ENCODE data around the gene GATA5.

GRCh38 chr20:62472941-62473585, 2.7 kb downstream of the GATA5 start:
- TF ChIP-seq, protein P1, sequence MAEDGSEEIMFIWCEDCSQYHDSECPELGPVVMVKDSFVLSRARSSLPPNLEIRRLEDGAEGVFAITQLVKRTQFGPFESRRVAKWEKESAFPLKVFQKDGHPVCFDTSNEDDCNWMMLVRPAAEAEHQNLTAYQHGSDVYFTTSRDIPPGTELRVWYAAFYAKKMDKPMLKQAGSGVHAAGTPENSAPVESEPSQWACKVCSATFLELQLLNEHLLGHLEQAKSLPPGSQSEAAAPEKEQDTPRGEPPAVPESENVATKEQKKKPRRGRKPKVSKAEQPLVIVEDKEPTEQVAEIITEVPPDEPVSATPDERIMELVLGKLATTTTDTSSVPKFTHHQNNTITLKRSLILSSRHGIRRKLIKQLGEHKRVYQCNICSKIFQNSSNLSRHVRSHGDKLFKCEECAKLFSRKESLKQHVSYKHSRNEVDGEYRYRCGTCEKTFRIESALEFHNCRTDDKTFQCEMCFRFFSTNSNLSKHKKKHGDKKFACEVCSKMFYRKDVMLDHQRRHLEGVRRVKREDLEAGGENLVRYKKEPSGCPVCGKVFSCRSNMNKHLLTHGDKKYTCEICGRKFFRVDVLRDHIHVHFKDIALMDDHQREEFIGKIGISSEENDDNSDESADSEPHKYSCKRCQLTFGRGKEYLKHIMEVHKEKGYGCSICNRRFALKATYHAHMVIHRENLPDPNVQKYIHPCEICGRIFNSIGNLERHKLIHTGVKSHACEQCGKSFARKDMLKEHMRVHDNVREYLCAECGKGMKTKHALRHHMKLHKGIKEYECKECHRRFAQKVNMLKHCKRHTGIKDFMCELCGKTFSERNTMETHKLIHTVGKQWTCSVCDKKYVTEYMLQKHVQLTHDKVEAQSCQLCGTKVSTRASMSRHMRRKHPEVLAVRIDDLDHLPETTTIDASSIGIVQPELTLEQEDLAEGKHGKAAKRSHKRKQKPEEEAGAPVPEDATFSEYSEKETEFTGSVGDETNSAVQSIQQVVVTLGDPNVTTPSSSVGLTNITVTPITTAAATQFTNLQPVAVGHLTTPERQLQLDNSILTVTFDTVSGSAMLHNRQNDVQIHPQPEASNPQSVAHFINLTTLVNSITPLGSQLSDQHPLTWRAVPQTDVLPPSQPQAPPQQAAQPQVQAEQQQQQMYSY (CRISPR knock-in tag; IDR thresholded peaks at IDR 0.05): no peak
- TF ChIP-seq, protein P2, sequence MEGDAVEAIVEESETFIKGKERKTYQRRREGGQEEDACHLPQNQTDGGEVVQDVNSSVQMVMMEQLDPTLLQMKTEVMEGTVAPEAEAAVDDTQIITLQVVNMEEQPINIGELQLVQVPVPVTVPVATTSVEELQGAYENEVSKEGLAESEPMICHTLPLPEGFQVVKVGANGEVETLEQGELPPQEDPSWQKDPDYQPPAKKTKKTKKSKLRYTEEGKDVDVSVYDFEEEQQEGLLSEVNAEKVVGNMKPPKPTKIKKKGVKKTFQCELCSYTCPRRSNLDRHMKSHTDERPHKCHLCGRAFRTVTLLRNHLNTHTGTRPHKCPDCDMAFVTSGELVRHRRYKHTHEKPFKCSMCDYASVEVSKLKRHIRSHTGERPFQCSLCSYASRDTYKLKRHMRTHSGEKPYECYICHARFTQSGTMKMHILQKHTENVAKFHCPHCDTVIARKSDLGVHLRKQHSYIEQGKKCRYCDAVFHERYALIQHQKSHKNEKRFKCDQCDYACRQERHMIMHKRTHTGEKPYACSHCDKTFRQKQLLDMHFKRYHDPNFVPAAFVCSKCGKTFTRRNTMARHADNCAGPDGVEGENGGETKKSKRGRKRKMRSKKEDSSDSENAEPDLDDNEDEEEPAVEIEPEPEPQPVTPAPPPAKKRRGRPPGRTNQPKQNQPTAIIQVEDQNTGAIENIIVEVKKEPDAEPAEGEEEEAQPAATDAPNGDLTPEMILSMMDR (IDR thresholded peaks at IDR 0.05): no peak
- TF ChIP-seq ZNF219 (CRISPR knock-in tag; IDR thresholded peaks at IDR 0.05; ENCODE audit: borderline replicate concordance) (no peak), ZNF425 (CRISPR knock-in tag; conservative IDR thresholded peaks at IDR 0.05) (no peak), ZNF423 (CRISPR knock-in tag; IDR thresholded peaks at IDR 0.05) (no peak), ZNF263 (CRISPR knock-in tag; IDR thresholded peaks at IDR 0.05; ENCODE audit: low read depth) (no peak), JAZF1 (CRISPR knock-in tag; IDR thresholded peaks at IDR 0.05) (no peak), MXD4 (CRISPR knock-in tag; IDR thresholded peaks at IDR 0.05; ENCODE audit: borderline replicate concordance) (no peak), ELF4 (CRISPR knock-in tag; IDR thresholded peaks at IDR 0.05; ENCODE audit: low read depth) (no peak), NR2C2 (CRISPR knock-in tag; IDR thresholded peaks at IDR 0.05) (no peak)
- TF ChIP-seq, protein P3, sequence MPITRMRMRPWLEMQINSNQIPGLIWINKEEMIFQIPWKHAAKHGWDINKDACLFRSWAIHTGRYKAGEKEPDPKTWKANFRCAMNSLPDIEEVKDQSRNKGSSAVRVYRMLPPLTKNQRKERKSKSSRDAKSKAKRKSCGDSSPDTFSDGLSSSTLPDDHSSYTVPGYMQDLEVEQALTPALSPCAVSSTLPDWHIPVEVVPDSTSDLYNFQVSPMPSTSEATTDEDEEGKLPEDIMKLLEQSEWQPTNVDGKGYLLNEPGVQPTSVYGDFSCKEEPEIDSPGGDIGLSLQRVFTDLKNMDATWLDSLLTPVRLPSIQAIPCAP (CRISPR knock-in tag; IDR thresholded peaks at IDR 0.05): no peak

Data from WTC11 (cell line).